Activated T-helper 9 cell treated with anti-CD3 and anti-CD28 coated beads, Interleukin-2, amount 50 U/mL, for 16 hours (primary cell): Measurements from ENCODE around the gene LHFPL2.

Experiments
- DNase-seq: peaks from one replicate; pipeline ENCODE4 v3.0.0-alpha.2; 2020; ENCODE audit warnings: low read depth

The LHFPL2 gene

DNA sequence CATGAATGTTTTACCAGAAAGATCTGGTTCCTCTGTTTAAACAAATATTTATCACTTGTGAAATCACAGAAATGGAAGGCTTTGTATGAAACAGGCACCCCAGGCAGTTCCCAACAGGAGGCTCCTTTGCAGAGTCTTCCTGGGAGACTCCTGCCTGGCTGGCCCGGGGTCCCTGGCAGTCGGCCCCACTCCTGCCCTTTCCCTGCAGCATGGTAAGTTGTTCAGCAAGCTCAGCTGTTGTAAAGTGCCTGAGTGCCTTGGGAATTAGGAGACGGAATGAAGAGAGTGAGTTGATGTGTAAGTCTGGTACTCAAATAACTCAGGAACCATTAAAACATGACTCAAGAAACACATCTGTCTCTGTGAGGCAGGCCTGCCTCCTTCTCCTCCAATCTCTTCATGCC lies 17.5 kb upstream of the LHFPL2 start:
- no peak for DNase-seq

- no peak for DNase-seq
Observed at GRCh38 chr5:78665534-78665933, 17.0 kb upstream of the LHFPL2 start.

DNA sequence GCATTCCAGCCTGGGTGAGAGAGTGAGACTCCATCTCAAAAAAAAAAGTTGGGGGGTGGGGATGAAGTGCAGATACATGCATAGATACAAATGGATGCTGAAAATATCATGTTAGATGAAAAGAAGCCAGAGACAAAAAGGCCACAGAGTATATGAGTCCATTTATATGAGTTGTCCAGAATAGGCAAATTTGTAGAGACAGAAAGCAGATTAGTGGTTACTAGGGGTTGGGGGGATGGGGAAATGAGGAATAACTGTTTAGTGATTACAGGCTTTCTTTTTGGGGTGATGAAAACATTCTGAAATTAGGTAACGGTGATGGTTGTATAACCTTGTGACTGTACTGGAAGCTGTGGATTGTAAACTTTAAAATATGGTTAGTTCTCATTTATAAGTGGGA lies 13.8 kb upstream of the LHFPL2 start:
- no peak for DNase-seq

DNA sequence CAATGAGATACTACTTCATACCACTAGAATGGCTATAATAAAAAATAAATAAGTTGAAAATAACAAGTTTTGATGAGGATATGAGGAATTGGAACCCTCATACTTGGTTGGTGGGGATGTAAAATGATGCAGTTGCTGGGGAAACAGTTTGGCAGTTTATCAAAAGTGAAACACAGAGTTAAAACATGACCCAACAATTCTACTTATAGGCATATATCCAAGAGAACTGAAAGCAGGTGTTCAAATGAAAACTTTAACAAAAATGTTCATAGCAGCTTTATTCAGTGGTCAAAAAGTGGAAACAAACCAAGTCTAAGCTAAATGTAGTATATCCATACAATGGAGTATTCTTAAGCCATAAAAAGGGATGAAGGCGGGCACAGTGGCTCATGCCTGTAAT lies 13.1 kb upstream of the LHFPL2 start:
- no peak for DNase-seq

DNA sequence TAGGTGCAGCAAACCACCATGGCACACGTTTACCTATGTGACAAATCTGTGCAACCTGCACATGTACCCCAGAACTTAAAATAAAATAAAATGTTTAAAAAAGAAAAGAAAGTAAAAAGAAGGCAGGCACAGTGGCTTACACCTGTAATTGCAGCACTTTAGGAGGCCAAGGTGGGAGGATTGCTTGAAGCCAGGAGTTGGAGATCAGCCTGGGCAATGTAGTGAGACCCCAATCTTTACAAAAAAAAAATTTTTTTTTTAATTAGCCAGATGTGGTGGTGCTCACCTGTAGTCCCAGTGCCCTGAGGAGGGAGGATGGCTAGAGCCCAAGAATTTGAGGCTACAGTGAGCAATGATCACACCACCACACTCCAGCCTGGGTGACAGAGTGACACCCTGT lies 12.5 kb upstream of the LHFPL2 start:
- DNase-seq, result no peak

DNA sequence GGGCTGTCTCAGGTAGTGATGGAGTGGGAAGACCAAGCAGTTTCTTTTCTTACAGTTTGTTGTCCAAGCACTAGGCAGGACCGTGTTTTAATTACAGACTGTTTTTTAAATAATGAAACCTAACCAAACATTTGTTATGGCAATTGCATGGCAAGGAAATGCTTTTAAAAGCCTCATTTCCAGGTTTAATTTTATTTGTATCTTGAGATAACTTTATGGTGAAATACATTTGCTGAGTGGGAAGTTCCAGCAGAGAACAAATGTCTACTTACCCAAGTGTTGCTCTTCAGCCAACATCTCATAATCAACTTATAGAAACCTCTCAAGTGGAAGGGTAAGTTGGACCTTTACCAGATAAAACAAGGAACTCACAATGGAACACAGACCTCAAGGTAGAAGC lies 11.8 kb upstream of the LHFPL2 start:
- DNase-seq, result no peak

DNA sequence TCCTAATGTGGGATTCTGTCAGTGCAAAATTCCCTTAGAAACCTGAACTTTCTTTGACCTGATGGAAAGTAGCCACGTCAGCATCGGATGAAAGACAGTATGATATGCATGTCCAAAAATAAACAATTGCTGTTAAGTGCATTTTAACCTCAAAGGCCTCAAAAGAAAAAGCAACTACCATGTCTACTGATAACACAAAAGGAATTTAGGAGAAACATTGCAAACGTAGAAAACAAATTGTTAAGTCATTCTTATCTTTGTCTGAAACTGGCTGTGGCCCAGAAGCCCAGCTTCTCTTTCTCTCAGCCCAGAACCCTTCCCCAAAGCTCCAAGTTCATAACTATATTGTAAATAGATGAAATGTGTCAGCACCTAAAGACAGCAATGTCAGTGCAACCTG lies 11.1 kb upstream of the LHFPL2 start:
- no peak for DNase-seq

DNA sequence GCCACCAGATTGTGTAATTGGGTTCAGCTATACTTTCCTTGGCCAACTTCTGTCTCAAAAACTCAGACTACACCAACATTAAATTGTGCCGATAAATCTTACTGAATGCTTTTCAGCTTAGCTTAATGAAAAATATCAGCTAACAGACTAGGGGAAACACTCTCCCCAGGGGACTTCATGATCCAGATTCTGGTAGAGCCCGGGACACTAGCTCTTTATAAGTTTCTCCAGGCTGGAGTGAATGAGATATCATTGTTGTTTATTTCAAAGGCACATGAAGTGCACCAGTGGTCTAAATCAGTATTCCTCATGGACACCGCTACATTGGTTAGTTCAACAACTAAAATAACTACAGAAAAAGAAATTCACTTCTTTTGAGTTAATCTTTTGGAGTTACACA lies 10.5 kb upstream of the LHFPL2 start:
- DNase-seq, result no peak

GRCh38 chr5:78657201-78657600 lies 8.6 kb upstream of the LHFPL2 start:
- DNase-seq, result no peak

DNA sequence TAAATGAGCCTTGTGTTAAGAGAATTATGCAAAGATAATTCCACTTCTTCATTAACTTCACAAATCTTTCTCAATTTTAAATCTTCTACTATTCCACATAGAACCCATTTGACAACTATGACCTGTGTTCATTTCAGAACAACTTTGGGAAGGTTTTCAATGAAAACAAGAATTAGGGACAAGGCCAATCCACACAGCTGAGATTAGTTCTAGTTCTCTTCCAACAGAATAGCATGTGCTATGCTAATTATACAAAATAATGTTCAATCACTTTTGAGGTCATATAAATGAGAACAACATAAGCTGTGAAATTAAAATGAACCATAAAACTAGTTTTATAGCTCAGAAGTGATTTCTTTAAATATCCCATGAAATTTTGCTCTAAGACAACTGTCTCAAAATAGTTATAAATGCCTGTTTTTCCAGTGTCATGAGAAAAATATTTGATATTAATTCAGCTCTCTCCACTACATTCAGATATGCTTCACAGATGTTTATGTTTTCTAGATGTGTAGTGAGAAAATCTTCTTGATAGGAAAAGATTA lies 7.2 kb upstream of the LHFPL2 start:
- no peak for DNase-seq

DNA sequence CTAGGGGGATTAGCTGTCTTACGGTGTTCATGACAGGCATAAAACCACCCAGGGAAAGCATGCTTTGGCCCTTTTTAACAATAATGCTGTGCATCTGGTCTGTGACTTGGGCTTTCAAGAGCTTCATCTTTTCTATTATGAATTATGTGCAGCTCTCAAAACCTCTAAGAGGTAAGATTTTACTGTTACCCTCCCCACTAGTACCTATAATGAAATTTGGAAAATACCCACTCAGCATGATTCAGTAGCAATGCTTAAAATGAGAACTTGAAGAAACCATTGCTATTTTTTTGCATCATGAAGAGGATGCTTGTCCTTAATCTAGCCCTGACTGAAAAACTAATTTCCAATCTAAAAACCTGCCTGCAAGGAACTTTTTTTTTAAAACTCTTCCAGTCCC lies 5.8 kb upstream of the LHFPL2 start:
- DNase-seq, result no peak

DNA sequence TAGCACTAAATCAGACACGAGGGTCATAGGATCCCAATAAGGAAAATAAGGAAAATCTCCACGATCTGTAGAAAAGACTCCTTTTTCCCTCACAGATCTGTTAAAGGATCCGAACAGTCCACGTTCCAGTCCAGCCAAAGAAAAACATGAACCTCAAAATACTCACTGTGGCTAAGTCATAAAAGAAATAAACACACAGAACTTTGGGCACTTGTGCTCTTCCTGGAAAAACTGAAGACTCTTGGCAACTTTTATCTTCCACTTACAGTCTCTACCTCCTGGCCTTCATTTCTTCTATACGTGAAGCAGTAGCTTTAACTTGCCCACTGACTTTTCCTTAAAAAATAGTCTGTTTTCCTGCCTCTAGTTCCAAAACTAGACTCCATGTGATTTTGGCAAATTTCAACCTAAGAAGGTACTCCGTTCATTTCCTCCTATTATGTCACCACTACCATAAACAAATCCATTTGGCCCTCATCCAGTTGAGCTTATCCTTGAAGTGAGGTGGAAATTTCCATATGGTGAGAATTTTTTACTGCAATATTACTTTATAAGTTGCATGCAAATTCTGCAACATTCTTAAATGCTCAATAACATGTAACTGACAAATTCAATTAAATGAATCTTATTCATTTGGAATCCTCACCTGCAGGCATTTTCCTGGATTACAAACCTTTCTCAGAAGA lies 5.3 kb upstream of the LHFPL2 start:
- DNase-seq, result no peak

DNA sequence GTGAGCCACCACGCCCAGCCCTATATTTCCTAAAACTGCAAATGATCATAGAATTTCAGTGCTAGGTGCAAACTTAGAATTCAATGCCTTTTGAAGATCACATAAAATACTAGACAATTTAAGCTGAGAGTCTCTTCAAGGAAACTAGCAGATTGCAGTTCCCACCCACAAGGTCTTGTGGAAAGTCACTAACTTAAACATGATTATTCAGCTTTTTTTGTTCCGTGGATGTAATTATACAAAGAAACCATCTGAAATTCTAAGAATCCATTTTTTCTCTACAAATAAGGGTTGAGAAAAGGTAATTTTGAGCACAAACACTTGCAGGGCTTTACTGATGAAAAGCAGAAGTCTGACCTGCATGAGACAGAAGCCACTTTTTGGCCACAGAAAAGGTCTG lies 4.5 kb upstream of the LHFPL2 start:
- no peak for DNase-seq

DNA sequence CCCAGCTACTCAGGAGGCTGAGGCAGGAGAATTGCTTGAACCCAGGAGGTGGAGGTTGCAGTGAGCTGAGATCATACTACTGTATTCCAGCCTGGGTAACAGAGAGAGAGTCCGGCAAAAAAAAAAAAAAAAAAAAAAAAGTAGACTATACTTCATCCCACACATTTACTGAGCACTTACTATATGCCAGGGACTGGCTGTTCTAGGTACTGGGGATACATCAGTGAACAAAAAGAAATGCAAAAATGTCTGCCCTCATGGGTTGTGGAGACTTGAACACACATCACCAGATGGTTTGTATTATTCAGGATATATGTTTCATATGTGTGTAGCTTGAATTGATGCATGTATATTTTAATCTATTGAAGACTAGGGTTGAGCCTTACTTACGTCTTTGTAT lies 2.9 kb upstream of the LHFPL2 start:
- DNase-seq, result no peak

DNA sequence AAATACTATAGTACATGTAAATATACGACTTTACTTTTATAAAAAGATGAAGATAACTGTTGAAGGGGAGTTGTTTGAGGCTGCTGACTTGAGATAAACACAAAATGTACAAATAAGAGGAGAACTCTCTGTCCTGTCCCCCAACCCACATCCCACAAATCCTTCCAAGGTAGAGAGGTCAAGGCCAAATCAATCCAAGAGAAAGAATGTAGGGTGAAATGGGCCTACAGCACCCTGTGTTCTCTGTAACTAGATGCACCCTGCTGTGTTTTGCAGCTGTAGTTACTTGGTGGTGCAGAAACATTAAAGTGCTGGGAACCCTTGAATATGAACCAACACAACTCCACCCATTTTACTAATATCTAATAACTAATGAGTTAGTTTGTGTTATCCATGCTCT lies 2.0 kb upstream of the LHFPL2 start:
- no peak for DNase-seq

- DNase-seq, result no peak
Observed at GRCh38 chr5:78649861-78650496, 1.4 kb upstream of the LHFPL2 start.

DNA sequence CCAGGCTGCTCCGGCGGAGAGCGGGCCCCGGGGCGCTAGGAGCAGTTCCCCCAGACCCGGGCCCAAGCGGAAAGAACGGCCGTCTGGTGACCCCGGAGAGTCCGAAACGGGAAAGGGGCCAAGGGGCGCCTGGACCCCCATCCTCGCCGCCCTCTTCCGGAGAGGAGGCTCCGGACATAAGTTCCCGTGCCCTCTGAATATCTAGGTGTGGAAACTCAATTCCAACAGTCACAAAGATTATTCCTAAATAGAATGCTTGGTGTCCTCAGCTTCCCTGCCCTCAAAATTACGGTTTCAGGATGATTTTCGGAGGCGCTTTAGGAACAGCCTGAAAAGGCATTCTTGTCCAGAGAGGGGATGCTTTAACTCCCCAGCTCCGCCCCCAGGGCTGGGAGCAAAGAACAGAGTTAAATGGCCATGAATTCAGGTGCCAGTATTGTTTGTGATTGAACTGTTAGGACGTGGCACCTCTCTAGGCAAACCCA lies 681 bp upstream of the LHFPL2 start:
- DNase-seq, result no peak

- DNase-seq, result no peak
Observed at GRCh38 chr5:78647838-78648358, 674 bp downstream of the LHFPL2 start.

- no peak for DNase-seq
Observed at GRCh38 chr5:78647351-78647818, 1.2 kb downstream of the LHFPL2 start.

GRCh38 chr5:78644741-78645300 lies 3.8 kb downstream of the LHFPL2 start:
- no peak for DNase-seq

DNA sequence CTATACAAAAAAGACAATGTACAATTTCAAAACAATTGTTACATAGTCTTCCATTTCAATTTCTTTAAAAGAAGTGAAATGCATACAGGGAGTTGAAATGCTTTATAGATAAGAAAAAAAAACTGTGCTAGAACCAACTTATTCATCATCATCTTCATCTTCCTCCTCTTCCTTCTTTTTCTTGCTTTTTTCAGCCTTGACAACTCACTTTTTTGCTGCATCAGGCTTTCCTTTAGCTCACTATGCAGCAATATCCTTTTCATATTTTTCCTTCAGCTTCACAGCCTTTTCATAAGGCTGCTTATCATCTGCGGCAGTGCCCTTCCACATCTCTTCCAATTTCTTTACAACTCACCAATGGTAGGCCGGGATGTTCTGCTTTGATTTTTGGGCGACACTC lies 4.4 kb downstream of the LHFPL2 start:
- DNase-seq, result no peak

- no peak for DNase-seq
Observed at GRCh38 chr5:78642701-78643100, 5.9 kb downstream of the LHFPL2 start.
